Measurements from ENCODE around the gene RARG. TPM values are rescaled to one million over a fixed set of nuclear protein-coding genes. Genes with fewer than 3 reads are reported as not detected.

The RARG gene
- total RNA-seq, 6 donors from 2014 or later = 21.2 to 43.0 (median 32.1) TPM

DNA sequence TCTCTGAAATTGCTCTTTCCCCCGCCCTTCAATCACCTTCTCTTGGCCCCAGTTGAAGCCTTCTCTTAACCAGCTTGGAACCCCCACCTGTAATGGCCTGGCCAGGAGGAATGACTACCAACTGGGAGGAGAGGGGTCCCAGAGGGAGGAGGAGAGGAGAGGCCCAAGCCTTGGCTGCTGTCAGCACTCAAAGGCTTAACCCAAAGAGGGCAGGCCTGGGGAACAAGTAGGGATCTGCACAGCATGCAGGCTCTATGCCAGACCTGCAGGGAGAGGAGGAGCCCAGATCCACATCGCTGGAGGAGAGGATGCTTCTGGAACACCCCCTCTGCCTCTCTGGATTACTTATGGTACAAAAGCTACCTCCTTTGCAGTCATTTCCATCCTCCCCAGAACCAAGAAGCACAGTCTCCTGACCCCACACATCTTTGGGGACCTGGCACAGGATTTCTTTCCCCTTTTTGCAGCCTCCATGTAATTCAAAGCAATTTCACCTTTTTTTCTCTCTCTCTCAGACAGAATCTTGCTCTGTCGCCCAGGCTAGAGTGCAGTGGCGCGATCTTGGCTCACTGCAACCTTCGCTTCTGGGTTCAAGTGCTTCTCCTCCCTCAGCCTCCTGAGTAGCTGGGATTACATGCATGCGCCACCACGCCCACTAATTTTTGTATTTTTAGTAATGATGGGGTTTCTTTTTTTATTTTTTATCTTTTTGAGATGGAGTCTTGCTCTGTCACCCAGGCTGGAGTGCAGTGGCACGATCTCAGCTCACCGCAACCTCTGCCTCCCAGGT, 6.2 kb downstream of the RARG start:
- no peaks in the 10 kb centered on the region for H3K27me3 ChIP-seq
- H3K27ac ChIP-seq = peak overlapping the region in 2 of 4 donors; percentile 98 to 100
- H3K4me3 ChIP-seq = no peak overlapping the region
- peaks cover 44 to 64% (median 50%) of the 10 kb centered on the region in 4 donors for H3K4me1 ChIP-seq
- peaks cover 0 to 6% (median 0%) of the 10 kb centered on the region in 4 donors for H3K36me3 ChIP-seq
- WGBS, 2 donors = 81 to 83% methylated on average over 10 of the region's 10 CpGs
- TF ChIP-seq, protein P1, sequence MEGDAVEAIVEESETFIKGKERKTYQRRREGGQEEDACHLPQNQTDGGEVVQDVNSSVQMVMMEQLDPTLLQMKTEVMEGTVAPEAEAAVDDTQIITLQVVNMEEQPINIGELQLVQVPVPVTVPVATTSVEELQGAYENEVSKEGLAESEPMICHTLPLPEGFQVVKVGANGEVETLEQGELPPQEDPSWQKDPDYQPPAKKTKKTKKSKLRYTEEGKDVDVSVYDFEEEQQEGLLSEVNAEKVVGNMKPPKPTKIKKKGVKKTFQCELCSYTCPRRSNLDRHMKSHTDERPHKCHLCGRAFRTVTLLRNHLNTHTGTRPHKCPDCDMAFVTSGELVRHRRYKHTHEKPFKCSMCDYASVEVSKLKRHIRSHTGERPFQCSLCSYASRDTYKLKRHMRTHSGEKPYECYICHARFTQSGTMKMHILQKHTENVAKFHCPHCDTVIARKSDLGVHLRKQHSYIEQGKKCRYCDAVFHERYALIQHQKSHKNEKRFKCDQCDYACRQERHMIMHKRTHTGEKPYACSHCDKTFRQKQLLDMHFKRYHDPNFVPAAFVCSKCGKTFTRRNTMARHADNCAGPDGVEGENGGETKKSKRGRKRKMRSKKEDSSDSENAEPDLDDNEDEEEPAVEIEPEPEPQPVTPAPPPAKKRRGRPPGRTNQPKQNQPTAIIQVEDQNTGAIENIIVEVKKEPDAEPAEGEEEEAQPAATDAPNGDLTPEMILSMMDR (IDR thresholded peaks at IDR 0.05) = no peak
- no peak for TF ChIP-seq POLR2A (IDR thresholded peaks at IDR 0.05)
- TF ChIP-seq POLR2AphosphoS5 (IDR thresholded peaks at IDR 0.05) = no peak
- no peak for TF ChIP-seq EP300 (IDR thresholded peaks at IDR 0.05)
- no peaks in the 10 kb centered on the region for H3K9me3 ChIP-seq
- no peak for DNase-seq
- no peak for ATAC-seq (ENCODE audit: low FRiP score in 2 of 2)

DNA sequence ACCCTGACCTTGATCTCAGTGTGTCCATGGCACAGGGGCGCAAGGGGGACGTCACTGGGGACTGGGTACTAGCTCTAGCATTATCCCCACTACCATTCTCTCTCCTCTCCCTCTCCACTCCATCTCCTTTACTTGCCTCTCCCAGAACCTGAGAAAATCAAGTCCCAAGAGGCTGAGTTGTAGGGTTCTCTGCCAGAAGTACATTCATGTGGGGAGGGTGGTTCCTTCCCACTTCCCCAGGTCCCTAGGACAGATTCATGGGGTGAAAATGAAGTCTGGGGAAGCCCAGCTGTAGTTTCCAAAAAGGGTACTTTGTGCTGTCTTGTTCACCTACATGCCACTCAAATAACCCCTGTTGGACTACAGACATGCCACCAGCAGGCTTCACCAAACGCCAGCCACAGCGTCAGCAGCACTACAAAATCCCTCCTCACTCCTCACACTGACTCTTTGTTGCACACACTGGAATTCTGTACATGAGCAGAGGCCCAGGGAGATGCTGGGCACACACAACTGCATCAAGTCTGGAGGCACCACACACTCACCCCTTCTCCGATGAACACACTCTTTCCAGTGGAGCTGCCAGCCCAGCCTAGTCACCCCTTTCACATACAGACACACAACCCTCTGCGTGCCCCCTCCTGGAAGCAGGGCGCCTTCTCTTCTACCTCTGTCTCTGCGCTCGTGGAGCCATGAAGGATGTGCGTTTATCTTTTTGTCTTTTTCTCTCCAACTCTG, 6.9 kb downstream of the RARG start:
- Histone ChIP-seq H3K4me1 (peaks cover 41 to 64% (median 44%) of the 10 kb centered on the region in 4 donors), H3K36me3 (peaks cover 0 to 6% (median 0%) of the 10 kb centered on the region in 4 donors), H3K27me3 (no peaks in the 10 kb centered on the region), H3K9me3 (no peaks in the 10 kb centered on the region), H3K4me3 (no peak overlapping the region), H3K27ac (peak overlapping the region; percentile 11 to 100 (median 99))
- no peak for DNase-seq
- no peak for TF ChIP-seq POLR2AphosphoS5 (IDR thresholded peaks at IDR 0.05)
- no peak for TF ChIP-seq POLR2A (IDR thresholded peaks at IDR 0.05)
- TF ChIP-seq, protein P1 (IDR thresholded peaks at IDR 0.05) = no peak
- no peak for TF ChIP-seq EP300 (IDR thresholded peaks at IDR 0.05)
- WGBS, 2 donors = 80 to 82% methylated on average over 10 of the region's 10 CpGs
- ATAC-seq (ENCODE audit: low FRiP score in 2 of 2) = no peak

DNA sequence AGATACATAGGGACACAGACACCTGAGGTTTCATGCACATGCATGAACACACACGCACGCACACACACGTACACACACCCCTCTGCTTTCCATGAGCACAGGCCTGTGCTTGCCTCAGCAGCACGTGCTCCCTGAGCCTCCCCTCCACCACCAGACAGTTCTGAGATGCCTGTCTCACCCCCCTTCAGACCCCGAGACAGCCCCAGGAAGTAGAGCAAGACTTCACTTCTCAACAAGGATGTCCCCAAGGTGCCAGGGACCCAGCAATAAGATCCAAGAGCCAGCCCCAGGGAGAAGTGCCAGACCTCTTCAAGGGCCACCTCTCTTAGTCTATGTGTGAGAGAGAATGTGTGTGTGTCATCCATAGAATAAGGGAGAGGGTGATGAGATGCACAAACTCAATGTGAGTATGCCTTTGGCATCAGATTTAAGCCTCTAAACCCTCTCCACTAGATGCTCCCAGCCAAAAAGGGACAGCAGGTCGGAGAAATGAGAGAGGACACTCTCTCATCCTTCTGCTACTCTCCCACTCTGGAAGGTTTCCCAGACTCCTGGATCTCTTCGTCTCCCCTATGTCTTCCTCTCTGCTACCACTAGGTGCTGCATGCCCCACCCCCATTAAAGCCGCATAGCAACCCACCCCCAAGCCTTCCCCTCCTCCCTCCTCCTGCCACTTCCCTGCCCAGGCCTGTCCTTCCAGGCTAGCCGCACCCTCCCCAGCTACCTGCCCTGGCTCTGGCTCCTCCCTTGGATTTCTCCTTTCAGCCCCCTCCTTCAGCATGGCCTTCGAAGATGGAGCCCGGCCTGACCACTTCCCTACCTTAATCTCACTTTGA, 7.7 kb downstream of the RARG start:
- 43 to 54% methylated on average over 6 to 11 of the region's 11 CpGs for WGBS, 2 donors
- no peak for ATAC-seq (ENCODE audit: low FRiP score in 2 of 2)

DNA sequence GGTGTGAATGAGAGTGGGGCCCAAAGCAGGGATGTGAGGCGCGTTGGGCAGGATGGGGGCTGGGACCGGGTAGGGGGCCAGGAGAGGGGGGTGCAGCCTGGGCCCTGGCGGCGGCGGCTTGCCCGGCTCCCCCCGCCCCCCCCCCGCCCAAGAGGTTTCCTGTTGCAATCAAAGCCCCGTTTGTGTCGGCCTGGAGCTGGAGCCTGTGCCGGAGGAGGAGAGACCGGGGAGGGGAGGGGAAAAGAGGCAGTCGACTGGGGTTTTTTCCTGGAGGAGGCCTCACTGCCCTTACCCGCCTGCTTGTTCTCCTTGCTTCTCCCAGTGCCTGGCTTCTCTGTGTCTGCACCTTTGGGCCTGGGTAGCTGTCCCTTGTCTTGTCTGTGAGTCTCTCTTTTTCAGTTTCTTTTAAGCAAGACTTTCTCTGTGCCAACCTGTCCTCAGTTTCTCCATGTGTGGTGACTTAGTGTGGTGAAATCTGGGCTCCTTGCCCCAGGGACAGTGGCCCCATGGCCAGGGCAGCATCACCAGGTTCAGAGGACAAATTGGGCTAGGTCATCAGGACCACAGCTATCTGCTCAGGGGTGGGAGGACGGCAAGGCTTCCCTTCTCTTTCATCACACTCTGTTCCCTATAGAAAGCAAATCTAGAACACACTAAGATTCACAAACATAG, 8.5 kb downstream of the RARG start:
- Histone ChIP-seq H3K36me3 (peaks cover 0 to 6% (median 0%) of the 10 kb centered on the region in 4 donors), H3K27ac (peak overlapping the region; percentile 98 to 100 (median 99)), H3K4me1 (peaks cover 45 to 74% (median 50%) of the 10 kb centered on the region in 4 donors)

More for the DNA sequence above, 7.7 kb downstream of the RARG start:
- H3K27me3 ChIP-seq = no peaks in the 10 kb centered on the region
- H3K27ac ChIP-seq = peak overlapping the region; percentile 98 to 100 (median 99)
- no peak overlapping the region for H3K4me3 ChIP-seq
- peaks cover 0 to 6% (median 0%) of the 10 kb centered on the region in 4 donors for H3K36me3 ChIP-seq
- DNase-seq = peak in 1 of 2 donors; percentile 44
- H3K9me3 ChIP-seq = no peaks in the 10 kb centered on the region
- H3K4me1 ChIP-seq = peaks cover 38 to 67% (median 43%) of the 10 kb centered on the region in 4 donors
- TF ChIP-seq, protein P1 (IDR thresholded peaks at IDR 0.05) = peak in 1 of 6 experiments; percentile 20
- no peak for TF ChIP-seq POLR2AphosphoS5 (IDR thresholded peaks at IDR 0.05)

More for the DNA sequence above, 8.5 kb downstream of the RARG start:
- no peak for ATAC-seq (ENCODE audit: low FRiP score in 2 of 2)
- Histone ChIP-seq H3K27me3 (no peaks in the 10 kb centered on the region), H3K4me3 (no peak overlapping the region), H3K9me3 (no peaks in the 10 kb centered on the region)
- DNase-seq = peak; percentile 54 to 56
- 7 to 13% methylated on average over 5 to 16 of the region's 16 CpGs for WGBS, 2 donors
- TF ChIP-seq EP300 (IDR thresholded peaks at IDR 0.05) = no peak
- TF ChIP-seq, protein P1 (IDR thresholded peaks at IDR 0.05) = no peak
